Measurements from ENCODE around the gene BFSP2.
"Not testable (repeated sequence)": the region's sequence is repeated elsewhere in the genome, so short reads cannot be mapped to it uniquely, and the experiment has no call there.

BFSP2 gene

DNA sequence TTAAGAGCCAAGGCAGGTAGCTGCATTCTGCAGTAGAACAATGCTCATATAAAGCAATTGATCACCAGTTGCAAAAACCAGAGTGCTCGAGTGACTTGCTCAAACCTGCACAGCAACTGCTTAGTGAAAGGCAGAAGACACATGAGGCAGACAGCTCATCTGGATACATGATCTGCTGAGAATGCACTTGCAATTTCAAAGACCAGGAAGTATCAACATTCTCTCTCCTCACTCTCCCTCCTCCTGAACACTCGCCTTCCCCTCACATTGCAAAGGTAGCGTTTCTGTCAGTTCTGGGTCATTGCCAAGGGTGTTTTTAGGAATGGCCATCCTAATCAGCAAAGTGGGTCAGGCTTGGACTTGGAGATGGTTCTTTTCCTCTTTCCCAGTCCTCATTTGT lies 61.0 kb downstream of the BFSP2 start:
- no peak for DNase-seq

DNA sequence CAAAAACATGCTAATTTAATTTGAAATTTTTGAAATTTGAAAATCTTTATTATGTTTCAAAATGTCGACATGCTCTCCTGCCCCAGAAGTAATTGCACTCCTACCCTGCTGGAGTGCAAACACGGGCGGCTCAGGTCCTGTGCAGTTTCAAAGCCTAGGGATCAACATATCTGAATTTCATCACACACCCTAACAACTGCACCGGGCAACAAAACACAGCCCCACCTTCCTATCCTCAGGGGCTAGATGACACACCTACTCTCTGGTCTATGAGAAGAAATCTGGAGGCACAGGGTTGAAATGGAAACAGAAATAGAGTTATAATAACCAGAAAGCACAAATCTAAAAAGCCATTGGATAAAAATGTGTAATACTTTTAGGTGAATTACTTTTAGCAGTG lies 61.4 kb downstream of the BFSP2 start:
- DNase-seq, result no peak

DNA sequence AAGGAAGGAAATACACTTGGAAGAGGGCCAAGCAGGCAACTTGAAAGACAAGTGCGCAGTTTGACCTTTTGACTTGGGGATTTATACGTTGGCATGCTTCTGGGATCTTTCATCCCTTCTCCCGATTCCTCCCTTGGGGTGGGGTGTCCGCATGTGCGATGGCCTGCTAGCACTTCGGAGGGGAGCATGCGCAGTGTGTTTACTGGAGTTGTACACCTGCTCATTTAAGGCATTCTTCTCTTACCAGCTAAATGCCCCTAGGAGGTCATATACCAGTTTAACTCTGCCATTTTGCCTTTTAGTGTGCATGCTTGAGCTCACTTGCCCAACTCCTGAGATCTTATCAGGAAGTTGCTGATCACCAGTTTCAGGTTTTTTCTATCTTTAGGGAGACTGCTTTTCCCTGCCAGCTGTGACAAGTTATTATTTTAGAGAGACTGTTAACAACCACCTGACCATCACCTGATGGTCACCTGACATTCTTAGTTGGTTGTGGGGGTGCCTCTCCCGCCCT lies 63.5 kb downstream of the BFSP2 start:
- DNase-seq, result no peak

DNA sequence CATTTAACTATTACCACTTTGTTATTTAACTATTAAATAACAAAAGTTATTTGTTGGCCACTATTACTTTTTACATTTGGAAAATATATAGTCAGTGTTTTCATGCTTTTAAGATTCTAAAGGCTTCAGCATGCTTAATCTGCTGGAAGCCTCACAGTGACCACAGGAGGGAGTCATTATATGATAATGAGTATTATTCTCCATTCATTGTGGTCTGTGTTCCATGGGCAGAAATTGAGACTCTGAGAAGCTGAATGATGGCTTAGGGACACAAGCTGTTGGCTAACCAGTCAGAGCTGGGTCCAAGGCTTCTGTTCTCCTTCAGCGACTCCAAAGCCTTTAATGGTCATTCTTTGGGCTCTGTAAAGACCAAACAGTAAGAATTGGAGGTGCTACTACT lies 64.7 kb downstream of the BFSP2 start:
- DNase-seq, result no peak

DNA sequence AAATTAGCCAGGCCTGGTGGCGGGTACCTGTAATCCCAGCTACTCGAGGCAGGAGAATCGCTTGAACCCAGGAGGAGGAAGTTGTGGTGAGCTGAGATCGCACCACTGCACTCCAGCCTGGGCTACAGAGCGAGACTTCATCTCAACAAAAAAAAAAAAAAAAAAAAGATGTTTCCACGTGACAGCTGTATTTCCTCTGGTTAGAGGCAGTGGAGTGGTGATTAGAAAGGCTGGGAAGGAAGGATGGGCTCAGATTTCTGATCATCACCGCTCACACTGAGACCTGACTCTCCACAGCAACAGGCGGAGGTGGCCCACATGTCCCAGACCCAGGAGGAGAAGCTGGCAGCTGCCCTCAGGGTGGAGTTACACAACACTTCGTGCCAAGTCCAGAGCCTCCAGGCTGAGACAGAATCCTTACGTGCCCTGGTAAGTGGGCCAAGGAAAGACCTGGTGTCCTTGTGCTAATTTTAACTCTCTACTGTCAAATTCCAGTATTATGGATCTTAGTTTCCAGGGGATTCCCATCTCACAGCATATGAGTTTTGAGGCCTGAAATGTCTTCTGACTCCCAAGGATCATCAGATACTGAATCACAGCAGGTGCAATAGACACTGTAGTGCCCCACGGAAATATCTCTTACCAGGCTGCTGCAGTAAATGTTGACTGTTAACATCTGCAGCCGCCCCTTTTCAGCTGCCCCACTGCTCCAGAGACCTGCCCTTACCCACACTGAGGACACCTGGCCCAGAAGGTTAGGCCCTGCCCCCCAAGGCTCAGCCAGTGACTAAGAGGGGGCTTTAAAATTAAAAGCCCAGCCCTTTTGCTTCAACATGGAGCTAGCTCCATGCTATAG lies 66.9 kb downstream of the BFSP2 start:
- peak; percentile 30 for DNase-seq

GRCh38 chr3:133467780-133468179 lies 67.9 kb downstream of the BFSP2 start:
- DNase-seq, result no peak

DNA sequence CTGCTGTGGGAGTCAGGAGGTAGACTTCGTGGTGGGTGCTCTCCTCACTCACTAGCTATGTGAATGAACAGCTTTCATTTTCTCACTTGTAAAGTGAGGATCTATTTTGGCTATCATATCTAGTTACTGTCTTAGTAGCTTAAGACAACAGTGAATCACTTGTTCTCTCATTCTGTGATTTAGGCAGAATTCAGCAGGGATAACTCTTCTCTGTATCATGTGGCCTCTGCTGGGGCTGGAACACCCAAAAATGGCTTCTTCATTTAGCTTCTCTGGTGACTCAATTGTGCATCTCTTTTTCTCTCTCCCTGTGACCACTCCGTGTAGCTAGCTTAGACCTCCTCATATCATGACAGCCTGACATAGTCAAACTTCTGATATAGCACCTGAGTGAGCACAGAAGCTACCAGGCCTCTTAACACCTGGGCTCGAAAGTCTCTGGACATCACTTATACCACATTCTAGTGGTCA lies 68.4 kb downstream of the BFSP2 start:
- DNase-seq, result no peak

GRCh38 chr3:133469140-133469731 lies 69.4 kb downstream of the BFSP2 start:
- no peak for DNase-seq

DNA sequence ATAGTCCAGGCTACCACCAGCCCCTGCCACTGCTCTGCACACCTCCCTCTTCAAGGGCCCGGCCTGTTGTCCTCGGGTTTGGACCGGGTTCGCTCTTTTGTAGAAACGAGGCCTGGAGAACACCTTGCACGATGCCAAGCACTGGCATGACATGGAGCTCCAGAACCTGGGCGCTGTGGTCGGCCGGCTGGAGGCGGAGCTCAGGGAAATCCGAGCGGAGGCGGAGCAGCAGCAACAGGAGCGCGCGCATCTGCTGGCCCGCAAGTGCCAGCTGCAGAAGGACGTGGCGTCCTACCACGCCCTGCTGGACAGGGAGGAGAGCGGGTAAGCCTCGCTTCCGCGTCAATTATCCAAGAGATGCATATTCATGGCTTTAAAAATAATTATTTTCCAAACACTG lies 72.4 kb downstream of the BFSP2 start:
- DNase-seq, result no peak

DNA sequence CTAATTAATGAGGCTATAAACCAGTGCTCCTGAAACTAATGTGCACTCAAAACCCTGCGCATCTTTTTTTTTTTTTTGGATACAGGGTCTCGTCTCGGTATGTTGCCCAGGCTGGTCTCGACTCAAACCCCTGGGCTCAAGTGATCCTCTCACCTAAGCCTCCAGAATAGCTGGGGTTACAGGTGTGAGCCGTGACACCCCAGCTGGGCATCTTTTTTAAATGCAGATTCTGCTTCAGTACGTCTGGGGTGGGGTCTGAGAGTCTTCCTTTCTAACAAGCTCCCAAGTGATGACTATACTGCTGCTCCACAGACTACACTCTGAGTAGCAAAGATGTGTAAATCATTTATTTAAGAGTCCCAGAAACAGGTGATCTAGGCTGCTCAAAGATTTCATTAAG lies 73.0 kb downstream of the BFSP2 start:
- no peak for DNase-seq

DNA sequence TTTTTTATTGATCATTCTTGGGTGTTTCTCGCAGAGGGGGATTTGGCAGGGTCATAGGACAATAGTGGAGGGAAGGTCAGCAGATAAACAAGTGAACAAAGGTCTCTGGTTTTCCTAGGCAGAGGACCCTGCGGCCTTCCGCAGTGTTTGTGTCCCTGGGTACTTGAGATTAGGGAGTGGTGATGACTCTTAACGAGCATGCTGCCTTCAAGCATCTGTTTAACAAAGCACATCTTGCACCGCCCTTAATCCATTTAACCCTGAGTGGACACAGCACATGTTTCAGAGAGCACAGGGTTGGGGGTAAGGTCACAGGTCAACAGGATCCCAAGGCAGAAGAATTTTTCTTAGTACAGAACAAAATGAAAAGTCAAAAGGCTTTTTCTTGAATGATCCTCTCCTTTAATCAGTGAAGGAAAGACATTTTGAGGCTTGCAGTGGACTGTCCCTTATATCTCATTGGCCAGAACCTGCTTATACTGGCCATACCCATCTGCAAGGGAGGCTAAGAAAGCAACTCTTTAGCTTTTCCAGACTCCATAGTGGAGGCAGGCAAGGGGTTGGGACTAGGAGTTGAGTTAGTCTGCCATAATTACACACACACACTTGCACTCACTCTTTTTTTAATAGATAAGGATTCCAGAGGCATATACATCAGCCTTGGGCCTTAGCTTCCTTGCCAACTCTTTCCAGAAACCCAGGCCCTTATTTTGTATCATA lies 73.8 kb downstream of the BFSP2 start:
- not testable (repeated sequence) for DNase-seq

GRCh38 chr3:133474251-133474801 lies 74.5 kb downstream of the BFSP2 start:
- no peak for DNase-seq

DNA sequence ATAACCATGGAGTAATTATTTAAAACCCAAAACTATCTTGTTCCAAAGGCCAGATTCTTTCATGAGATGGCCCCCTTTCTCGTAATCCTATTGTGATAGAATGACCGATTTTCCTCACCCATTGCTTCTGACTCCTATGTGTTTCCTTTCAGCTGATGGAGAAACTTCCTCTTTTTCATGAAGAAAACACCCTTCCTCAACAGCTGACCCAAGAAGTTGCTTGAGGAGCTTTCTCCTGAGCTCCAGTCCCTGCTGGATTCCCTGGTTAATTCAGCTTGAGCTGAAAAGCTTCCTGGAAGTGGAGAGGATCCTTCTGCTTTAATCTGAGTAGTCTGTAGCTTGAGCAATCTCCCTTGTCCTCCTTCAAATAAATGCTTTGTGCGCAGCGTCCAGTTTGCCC lies 75.0 kb downstream of the BFSP2 start:
- DNase-seq, result no peak

DNA sequence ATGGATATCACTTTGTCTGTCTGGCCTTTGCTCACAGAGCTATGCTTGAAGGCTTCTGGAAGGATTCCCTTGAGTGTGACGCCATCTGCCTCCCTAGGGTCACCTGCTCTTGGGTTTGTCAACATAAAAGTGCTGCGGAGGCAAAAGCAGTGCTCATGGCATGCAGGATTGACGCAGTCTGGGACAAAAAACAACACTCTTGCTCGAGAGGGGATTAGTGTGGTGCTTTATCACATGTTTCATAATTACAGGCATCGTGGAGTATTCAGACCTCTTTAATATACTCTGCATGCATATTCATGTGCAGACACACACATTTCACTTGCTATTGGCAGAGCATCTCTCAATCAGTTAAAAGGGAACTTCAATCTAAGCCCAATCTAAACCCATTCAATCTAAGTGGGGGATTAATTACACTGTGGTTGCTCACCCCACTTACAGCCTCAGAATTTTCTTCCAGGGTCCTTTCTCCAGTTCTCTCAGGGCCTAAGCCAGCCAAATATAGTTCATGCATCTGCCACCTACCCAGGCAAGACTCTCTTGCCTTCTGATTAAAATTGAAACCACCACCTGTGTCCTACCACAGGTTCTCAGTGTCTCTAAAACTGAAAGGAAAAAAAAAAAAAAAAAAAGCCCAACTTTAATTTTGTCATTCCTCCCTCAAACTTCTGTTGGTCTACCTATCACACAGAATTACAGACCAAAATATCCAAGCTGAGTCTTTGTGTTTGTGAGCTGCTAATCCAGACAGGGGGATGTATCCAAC lies 75.6 kb downstream of the BFSP2 start:
- DNase-seq, result peak; percentile 22

GRCh38 chr3:133476971-133477375 lies 77.1 kb downstream of the BFSP2 start:
- no peak for DNase-seq

DNA sequence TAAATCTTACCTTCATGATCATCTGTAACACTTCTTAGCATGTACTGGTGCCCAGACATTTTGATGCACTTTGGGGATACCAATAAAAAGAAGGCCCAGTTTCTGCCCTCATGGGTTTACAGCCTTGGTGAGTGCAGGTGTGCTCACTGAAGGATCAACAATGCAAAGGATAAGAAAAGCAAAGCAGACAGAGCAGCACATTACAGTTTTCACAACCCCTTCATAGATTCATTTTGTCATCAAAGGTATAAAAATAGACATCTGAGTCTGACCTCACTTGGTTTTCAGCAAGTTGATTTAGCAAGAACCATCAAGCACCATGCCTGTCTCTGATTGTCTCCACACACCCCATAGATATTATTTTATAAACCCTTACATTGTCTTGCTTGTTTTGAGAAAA lies 77.6 kb downstream of the BFSP2 start:
- DNase-seq, result no peak

DNA sequence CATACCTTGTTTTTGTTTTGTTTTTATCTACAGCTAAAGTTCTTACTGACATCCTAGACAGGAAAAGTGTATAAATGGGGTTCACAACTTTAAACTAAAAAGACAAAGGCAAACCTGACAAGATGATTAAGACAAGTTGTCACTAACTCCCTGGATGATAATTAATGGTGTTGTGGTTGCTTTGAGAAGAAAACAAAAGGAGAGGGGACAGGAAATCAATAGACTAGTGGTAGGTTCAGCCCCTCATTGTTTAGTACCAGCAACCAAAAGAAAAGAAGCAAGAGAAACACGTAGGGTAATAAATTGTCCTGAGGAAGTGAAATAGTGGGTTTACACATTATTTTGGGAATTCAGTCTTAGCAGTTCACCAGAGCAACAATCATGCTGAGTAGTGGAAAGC lies 78.8 kb downstream of the BFSP2 start:
- DNase-seq, result no peak

DNA sequence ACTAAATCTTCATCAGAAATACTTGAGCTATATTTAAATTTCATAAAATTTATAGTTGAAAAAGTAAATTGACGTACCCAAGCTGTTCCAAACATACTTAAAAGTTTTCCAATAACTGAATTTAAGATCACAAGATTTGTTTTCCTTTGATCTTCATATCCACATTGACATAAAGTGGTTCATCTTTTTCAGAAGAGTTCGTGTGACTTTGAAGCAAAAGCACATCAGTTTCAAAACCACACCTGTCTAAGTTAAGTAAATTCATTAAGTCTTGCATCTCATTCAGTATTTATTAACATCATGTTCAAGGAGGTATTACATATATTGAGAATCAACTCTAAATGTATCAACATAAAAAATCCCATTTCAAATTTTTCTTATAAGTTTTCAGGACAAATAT lies 79.5 kb downstream of the BFSP2 start:
- no peak for DNase-seq

GRCh38 chr3:133479895-133480669 lies 80.2 kb downstream of the BFSP2 start:
- DNase-seq, result no peak

GRCh38 chr3:133482474-133482873 lies 82.6 kb downstream of the BFSP2 start:
- DNase-seq, result not testable (repeated sequence)

DNA sequence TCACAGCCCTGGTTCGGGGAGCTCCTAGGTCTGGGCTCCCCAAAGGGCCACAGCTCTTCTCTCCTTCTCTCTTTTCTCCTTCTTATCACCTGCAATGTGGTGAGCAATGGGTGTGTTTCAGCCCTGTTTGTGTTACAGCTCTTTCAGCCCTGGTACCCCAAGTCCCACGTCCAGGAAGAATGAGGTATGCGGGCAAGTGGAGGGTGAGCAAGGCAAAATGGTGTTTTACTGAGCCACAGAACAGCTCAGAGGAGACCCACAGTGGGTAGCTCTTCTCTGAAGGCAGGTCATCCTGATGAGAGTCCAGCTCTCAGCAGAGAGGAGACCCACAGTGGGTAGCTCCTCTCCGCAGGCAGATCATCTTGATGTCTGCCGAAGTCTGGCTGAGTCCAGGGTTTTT lies 86.8 kb downstream of the BFSP2 start:
- DNase-seq, result no peak

GRCh38 chr3:133487204-133487603 lies 87.3 kb downstream of the BFSP2 start:
- DNase-seq, result no peak
